Skeletal muscle cell (primary cell): ENCODE measurements around the gene HERC2.

Source experiments
- DNase-seq: peaks from one replicate; pipeline ENCODE4 v3.0.0-alpha.2; 2010; ENCODE audit warnings: low read depth
- H3K4me3 ChIP-seq: 2 replicates; pipeline ENCODE4 v1.5.1; 2011; ENCODE audit warnings: low read depth, mild to moderate bottlenecking, control low read depth, low read length, moderate library complexity

Gene HERC2

GRCh38 chr15:28085489-28086174 lies 236.3 kb downstream of the HERC2 start:
- no peak overlapping the region for H3K4me3 ChIP-seq
- DNase-seq: no peak

GRCh38 chr15:28084547-28084946 lies 237.4 kb downstream of the HERC2 start:
- no peak for DNase-seq
- no peak overlapping the region for H3K4me3 ChIP-seq

- H3K4me3 ChIP-seq: no peak overlapping the region
- DNase-seq: no peak
Observed at GRCh38 chr15:28082891-28083684, 238.9 kb downstream of the HERC2 start.

GRCh38 chr15:28081594-28081993 lies 240.4 kb downstream of the HERC2 start:
- no peak overlapping the region for H3K4me3 ChIP-seq
- DNase-seq: no peak

GRCh38 chr15:28080386-28080785 lies 241.6 kb downstream of the HERC2 start:
- DNase-seq: no peak
- no peak overlapping the region for H3K4me3 ChIP-seq

GRCh38 chr15:28079313-28079969 lies 242.5 kb downstream of the HERC2 start:
- no peak for DNase-seq

GRCh38 chr15:28078191-28078719 lies 243.7 kb downstream of the HERC2 start:
- DNase-seq: no peak
- H3K4me3 ChIP-seq: no peak overlapping the region

More at GRCh38 chr15:28079313-28079969, 242.5 kb downstream of the HERC2 start:
- H3K4me3 ChIP-seq: no peak overlapping the region

- no peak overlapping the region for H3K4me3 ChIP-seq
- no peak for DNase-seq
Observed at GRCh38 chr15:28075573-28075972, 246.4 kb downstream of the HERC2 start.

- DNase-seq: no peak
- no peak overlapping the region for H3K4me3 ChIP-seq
Observed at GRCh38 chr15:28068930-28069329, 253.0 kb downstream of the HERC2 start.

GRCh38 chr15:28066231-28066630 lies 255.7 kb downstream of the HERC2 start:
- DNase-seq: no peak
- no peak overlapping the region for H3K4me3 ChIP-seq
